NCI-H1417 treated with DMSO at 0.1 percent for 48 hours (cell line): Measurements from ENCODE around the gene VCAM1.
"Not testable (repeated sequence)": the region's sequence is repeated elsewhere in the genome, so short reads cannot be mapped to it uniquely, and the experiment has no call there.

Source experiments
- DNase-seq: peaks from one replicate; lab custom pipeline; 2025; lab: John Stamatoyannopoulos, UW

Gene VCAM1

DNA sequence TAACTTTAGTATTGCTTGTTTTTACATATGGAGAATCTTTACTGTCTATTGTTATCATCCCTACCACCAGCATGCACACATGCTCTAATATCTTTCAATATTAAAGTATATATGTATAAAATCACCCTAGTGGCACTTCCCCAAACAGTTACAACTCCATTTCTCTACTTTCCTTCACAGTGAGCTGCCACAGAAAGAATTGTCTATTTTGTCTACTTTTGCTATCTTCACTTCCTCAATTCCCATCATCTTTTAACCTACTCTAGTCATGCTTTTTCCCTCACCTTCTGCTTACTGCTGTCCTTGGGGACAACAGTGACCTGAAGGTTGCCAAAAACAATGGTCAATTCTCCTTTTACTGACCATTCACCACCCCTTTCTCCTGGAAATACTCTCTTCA lies 59.2 kb downstream of the VCAM1 start:
- DNase-seq, result no peak

DNA sequence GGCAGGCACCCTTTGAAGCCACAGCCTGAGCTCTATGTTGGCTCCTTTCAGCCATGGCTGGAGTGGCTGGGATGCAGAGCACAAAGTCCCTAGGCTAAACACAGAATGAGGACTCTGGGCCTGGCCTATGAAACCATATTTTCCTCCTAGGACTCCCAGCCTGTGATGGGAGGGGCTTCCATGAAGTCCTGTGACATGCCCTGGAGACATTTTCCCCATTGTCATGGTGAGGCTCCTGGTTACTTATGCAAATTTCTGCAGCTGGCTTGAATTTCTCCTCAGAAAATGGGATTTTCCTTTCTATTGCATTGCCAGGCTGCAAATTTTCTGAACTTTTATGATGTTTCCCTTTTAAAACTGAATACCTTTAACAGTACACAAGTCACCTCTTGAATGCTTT lies 61.3 kb downstream of the VCAM1 start:
- no peak for DNase-seq

DNA sequence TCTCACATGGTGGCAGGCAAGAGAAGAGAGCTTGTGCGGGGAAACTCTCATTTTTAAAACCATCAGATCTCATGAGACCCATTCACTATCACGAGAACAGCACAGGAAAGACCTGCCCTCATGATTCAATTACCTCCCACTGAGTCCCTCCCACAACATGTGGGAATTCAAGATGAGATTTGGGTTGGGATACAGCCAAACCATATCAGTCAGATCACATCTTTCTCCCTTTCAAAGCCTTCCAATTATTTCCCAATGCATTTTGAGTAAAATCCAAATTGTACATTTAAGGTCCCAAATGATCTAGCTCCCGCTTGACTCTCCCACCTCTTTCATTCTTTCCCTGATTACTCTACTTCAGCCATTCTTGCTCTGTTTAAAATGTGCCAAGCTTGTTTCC lies 62.2 kb downstream of the VCAM1 start:
- DNase-seq, result not testable (repeated sequence)

DNA sequence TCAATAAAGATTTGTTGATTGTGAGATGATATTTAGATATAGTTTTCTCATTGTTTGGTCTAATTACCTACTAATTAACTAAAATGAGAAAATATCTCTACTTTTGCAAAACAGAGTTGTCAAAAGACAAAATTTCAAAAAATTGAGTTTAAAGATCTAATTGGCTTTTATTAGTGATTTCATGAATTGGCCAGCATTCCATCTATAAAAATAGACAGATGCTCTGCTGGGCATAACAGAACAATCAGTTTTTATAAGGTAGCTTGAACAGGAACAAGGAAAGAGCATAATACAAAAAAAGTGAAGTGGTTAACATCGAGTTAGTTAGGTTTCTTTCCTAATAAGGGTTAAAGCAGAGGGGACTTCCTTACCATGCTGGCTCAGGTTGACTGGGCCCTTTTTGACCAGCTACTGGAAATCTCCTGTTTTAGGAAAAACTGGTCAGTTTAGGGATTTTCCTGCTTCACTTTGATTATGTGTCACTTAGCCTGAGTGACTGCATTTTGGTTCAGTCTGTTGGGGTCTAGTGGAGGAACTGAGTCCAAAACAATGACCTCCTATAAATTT lies 63.0 kb downstream of the VCAM1 start:
- no peak for DNase-seq

DNA sequence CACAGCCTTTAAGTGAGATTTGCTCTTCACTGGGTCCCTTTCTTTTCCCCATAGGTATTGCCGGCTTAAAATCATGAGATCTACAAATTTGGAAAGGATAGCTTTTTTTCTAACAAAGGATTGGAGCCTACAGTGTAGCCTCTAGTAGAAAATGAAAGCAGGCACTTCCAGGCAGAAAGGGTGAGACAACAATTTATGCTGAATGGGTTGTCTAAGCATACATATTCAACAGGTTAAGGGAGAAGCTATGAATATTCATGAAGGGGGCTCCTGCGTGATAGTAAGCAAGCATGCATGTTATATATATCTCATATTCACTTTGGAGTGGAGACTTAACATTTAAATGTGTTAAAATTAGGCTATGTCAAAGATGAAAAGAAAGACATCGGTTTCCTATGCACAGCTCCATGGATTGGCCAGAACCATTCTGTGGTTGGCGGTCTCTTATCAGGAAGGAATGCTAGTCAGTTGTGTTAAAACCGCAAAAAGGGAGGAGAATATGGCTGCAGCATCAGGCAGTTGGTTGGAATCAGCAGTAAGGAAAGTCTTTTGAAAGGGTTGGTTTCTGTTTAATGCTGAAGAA lies 66.0 kb downstream of the VCAM1 start:
- no peak for DNase-seq

DNA sequence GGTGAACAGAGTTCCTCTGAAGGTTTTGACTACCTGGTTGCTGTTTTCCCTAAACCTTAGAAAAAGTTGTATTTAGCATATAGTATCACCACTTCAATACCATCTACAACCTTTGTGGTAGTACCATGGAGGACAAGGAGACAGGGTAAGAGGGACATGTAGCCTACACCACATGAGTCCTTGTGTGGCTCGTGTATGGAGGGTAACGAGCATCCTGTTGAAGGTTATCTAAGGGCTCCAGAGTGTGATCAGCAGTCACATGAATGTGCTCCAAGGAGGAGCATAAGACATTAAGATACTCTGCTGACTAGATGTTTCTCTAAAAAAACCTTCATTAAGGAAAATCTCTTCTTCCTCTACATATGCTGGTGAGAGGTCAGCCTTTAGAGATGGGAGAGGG lies 67.3 kb downstream of the VCAM1 start:
- DNase-seq, result no peak
